Measurements from ENCODE around the gene PTRH1.

The PTRH1 gene

DNA sequence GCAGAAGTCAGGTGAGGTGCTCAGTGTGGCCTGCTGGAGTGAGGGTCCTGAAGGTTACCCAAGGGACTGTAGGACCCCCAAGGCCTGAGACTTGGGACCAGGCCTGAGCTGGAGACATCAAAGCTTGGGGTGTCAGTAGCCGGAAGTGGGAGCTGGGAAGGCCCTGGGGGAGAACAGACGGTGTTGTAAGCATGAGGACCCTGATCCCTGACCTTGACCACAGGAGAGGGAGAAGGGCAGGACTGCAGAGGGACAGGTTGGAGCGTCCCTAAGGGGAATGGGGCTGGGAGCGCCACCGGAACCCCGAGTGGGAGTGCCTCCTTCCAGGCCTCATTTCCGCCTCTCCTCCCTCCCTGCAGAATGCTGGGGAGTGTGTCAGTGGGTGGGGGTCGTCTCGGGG is 949 bp upstream of the PTRH1 start:
- no peak for DNase-seq

- no peak for DNase-seq
Measured at GRCh38 chr9:127714951-127715469, 453 bp downstream of the PTRH1 start.

DNA sequence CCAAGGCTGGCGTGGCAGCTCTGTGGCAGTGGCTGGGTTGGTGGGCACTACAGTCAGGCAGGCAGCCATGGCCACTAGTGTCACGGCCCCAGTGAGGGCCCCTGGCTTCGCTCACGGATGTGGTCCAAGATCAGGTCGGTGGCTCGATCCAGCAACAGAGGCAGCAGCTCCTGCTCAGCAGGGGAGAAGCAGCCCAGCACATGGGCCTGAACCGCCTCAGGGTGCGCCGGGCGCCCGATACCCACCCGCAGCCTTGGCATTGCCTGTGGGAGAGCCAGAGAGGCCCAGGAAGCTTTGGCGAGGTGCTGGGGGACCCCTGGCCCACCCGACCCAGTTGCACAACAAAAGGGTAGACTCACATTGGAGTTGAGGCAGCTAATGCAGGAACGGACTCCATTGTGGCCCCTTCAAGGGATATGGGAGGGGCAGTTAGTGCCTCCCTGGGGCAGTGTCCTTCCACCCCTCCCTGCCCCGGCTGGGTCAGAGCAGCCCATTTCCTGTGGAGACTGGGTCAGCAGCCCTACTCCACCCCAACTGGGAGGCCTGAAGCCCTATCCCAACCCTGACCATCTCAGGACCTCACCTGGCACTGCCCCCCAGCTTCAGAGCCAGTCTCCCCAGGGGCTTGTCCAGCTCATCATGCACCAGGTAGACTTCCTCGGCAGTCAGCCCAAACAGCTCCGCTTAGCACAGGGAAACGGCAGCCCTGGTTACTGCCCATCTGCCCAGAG is 1.3 kb downstream of the PTRH1 start:
- no peak for DNase-seq

GRCh38 chr9:127712867-127713266 is 2.6 kb downstream of the PTRH1 start:
- no peak for DNase-seq

DNA sequence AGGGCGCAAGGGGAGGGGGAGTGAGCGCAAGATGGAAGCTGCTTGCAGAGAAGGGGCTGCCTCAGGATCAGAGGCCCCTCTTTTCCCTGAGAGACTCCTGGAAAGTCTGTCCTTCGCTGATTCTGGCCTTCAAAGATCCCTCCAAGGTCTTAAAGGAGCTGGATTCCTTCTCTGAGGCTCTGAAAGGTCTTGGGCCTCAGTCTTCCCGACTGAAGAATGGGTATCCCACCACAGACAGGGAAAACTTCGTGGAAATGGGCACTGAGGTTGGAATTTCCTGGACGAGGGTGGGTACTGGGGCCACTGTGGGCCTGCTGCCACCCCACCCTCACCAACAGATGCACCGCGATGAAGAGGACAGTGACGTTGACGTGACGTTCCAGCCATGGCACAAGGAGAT is 3.1 kb downstream of the PTRH1 start:
- no peak for DNase-seq

DNA sequence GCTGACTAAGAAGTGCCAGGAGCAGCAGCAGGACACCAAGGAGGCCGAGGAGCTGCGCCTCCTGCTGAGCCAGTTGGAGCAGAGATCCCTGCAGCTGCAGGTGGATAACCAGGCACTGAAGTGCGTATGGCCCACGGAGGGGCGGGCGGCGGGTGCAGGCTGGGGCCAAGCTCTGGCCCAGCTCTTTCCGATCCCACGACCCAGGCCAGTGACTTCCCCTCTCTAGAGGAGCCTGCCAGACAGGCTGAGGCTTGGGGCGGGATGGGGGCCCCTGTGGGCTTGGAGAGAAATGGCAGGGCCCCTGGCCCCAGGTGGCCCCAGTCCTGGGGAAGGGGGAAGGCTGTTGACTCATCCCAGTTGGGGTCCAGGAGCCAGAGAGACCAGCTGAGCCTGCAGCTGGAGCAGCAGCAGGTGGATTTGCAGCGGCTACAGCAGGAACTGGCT is 3.6 kb downstream of the PTRH1 start:
- no peak for DNase-seq

DNA sequence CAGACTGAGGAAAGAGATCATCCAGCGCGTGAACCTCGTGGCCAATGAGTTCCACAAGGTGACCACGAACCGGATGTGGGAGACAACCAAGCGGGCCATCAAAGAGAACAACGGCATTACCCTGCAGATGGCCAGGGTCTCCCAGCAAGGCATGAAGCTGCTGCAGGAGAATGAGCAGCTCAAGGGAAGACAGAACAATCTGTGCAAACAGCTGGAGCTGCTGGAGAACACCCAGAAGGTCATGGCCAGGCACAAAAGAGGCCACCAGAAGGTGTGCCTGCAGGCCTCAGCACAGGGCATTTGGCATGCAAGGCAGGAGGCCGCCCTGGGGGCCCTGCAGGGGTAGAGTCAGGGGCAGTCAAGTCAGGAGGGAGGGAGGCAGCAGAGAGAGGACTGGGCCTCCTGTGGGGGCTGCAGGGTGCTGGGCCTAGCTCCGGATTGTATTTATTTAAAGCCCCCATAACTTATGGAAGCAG is 4.2 kb downstream of the PTRH1 start:
- no peak for DNase-seq

- no peak for DNase-seq
Measured at GRCh38 chr9:127710204-127710783, 5.2 kb downstream of the PTRH1 start.

GRCh38 chr9:127708952-127709587 is 6.4 kb downstream of the PTRH1 start:
- DNase-seq: no peak

GRCh38 chr9:127707766-127708165 is 7.7 kb downstream of the PTRH1 start:
- no peak for DNase-seq

DNA sequence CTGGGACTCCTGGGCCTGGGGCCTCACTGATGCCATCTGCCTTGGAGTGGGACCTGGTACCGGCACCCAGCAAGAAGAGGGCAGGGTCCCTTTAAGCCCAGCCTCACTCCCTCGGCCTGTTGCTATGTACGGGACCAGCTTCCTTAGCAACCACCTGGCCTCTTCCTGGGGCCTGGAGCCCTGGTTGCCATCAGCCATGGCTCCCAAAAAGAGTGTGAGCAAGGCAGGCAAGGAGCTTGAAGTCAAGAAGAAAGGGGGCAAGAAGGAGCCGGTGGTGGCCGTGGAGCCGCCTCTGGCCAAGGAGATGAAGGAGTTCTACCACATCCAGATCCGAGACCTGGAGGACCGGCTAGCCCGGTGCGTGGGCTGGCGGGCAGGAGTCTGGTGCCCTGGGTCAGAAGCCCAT is 8.6 kb downstream of the PTRH1 start, which contains the start of gene CFAP157:
Gene CFAP157 (plus strand): TSS at position 153 of the 406 bp plus-strand sequence. CDS start 44 bp downstream, at position 197.
- DNase-seq: no peak

GRCh38 chr9:127705577-127706379 is 9.7 kb downstream of the PTRH1 start:
- DNase-seq: no peak

GRCh38 chr9:127703289-127703946 is 12.0 kb downstream of the PTRH1 start:
- no peak for DNase-seq

DNA sequence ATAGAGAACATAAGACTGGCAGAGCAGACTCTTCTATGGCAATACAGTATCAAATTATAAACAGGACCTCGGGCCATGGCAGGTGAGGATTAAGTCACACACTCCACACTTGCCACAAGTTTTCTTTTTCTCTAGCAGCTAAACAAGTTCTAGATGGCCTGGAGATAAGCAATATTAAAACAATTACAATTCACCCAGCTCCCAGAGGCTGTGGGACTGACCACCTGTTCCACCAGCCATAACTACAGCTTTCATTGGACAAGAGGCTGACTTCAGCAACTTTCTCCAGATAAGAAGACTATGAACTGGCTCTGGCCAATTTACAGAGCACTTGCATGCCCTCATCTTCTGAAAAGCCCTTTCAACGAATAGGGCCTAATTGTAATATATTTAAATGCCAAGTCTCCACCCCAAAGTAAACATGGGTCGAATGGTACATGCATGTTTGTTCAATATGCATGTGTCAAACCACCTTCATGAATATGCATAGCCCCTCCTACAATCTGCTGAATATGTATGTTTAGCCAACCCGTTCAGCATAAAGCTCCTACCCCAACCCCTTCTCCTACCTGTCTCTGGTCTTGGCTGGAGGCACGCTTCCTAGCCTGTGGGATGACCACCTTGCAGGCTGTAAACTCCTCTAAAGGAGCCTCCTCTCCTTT is 14.7 kb downstream of the PTRH1 start:
- DNase-seq: no peak

GRCh38 chr9:127700140-127700539 is 15.3 kb downstream of the PTRH1 start:
- DNase-seq: no peak

DNA sequence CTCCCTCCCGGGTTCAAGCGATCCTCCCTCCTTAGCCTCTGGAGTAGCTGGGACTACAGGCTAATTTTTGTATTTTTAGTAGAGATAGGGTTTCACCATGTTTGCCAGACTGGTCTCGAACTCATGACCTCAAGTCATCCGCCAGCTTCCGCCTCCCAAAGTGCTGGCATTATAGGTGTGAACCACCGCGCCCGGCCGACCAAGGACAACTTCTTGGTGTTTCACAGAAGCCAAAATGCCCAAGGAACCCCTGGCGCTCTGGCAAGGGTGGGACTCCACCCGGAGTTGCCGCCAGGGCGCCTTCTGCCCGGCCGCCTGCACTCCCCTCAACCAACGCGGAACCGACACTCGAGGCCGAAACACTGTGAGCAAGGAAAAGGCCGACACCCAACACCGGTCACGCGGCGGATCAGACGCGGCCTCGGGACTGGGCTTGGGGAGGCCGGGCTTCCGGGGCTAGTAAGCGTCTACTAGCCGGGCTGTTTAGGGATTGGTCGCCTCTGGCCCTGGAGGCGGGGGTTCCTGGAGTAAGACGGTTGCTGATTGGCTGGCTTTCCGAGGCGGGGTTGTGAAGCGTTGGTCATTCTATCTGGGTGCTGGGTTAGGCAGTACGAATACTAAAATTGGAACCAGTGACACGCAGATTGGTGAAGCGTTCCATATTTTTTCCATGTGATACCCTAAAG is 16.3 kb downstream of the PTRH1 start:
- no peak for DNase-seq

GRCh38 chr9:127698386-127698785 is 17.1 kb downstream of the PTRH1 start:
- no peak for DNase-seq

DNA sequence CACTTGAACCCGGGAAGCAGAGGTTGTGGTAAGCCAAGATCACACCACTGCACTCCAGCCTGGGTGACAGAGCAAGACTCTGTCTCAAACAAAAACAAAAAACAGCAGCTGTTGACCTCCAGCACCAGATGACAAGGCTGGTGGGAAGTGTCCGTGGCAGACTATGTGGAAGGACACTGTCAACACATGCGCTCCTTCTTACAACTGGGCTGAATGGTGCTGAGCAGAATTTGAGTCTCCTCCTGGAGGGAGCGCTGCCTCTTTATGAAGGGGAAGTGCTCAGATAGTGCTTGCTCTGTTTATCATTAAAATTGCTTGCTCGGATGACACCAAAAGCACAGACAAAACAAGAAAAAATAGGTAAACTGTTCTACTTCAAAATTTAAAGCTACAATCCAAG is 17.9 kb downstream of the PTRH1 start:
- no peak for DNase-seq

GRCh38 chr9:127694890-127695720 is 20.4 kb downstream of the PTRH1 start:
- no peak for DNase-seq

GRCh38 chr9:127693697-127694096 is 21.8 kb downstream of the PTRH1 start:
- DNase-seq: no peak

Data from GOT3 (cell line).